HG03196 (cell line): ENCODE results near the gene ME3.

Experiments used
- ATAC-seq: cut with Tn5 transposase; IDR thresholded peaks from one replicate; pipeline ENCODE4 v1.9.1; 2021; ENCODE audit not compliant: unreplicated experiment

Gene ME3

DNA sequence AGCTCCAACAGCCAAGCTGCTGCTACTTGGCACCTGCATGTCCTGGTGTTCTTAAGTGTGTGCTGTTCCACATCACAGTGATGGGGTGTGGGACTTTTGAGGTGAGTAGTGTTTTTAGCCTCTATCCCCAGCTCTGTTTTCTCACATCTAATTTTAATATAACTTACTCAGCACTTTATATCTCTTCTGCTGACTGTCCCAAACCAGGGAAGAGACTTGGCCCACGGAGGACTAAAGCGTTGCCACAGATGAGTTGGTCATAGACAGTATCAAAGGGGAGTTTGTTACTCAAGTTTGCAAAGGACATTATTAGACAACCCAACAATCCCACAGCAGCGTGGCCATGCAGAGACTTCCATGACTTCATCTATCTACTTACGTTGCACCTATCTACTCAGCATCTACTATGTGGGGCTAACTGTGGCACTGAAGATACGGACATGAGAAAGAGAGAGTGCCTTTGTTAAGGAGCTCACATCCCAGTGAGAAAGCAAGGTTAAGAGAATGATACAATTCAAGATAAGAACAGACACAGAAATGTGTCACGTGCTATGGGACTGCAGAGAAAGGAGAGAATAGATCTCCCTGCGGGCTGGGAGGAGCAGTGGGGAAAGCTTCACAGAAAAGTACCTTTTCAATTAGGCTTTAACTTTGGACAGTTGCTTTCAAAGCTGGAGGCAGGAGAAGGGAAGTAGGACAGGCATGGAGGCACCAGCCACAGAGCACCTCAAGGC, 82.4 kb downstream of the ME3 start:
- ATAC-seq: no peak

DNA sequence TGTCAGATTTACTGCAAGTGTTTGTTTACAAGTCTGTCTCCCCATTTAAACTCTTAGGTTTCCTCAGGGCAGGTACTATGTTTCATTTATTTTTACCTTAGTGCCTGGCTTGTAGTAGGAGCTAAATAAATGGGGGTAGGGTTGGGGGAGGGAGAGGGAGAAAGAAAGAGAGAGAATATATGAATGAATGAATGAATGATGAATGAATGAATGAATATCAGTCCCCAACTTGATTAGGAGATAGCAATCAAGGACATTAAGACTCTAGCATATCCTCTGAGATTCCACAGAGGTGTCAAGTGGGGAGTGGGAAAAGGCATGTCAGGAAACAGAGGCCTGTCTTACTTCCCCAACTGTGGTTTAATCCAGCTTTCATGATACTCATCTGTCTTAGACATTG, 83.2 kb downstream of the ME3 start:
- no peak for ATAC-seq

DNA sequence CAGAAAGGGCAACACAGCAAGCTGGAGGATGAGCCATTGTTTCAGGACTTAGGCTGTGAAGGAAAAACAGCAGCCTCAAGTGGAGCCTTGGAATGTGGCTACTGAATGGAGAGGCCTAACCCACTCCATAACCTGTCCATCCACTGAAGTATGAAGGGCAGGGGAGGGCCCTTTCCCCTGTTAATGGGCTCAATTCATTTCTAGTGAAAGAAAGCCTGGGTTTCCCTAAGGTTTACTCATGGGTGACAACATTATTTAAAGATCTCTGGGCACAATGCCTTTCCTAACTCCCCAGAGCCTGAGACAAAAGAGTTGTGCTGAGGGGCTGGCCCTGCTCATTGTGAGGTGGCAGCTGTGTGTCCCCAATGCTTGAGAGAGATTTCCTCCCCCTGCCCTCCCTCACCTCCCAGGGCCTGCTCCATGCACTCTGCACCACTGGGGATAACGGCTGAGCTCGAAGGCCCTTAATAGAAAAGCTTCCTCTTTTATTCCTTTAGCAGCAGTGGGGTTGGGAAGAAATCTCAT, 83.8 kb downstream of the ME3 start:
- no peak for ATAC-seq

DNA sequence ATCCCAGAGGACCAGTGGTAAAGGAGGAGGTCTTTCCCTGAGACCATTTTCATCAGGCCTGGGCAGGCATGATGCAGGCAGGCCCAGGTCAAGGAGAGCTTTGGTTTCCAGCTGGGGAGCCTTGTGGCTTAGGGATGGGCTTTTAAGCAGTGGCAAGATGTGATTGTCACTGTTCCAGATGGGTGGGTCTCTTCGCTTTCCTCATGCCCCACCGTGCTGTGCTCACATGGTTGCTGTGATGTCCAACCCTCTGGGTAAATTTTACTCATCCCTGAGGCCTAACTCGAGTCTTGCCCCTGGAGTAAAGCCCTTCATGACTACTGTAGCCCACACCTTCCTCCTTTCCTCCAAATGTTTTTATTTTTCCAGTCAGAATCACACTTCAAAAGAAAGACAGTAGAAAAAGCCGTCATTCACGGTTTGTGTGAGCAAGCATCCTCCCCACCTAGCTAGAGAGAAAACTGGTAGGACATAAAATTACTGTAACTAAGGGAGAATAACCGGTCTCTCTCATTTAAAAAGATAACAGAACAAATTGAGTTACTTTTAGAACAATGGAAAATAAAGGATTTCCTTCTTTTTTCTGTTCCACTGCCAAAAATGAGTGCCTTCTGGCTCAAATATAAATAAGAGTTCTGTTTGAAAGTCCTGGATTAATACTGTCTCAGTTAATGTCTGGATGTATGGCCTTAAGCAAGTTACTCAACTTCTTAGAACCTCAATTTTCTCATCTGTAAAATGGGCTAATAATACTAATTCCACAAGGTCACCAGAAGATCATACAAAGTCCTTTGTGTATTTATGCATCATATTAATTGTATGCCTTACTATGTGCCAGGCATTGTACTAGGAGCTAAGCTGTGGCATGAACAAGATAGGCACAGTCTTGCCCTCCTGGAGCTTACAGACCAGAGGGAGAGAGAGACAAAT, 84.9 kb downstream of the ME3 start:
- no peak for ATAC-seq

DNA sequence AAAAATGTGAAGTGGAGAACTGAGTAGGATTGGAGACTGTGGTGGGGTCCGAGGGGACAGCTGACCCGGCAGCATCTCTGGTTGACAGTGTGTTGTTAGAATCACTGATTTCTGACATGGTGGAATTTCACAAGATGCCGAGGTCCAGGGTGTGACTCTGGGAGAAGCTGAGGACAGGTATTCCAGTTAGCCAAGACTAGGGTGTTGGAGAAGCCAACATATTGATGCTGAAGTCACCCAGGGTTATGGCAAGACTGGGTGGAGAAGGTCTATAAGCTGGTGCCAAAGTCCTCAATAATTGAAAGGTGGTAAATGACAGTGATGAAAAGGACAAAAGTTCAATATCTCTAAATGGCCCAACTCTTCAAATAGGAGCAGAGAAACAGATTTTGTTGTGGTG, 86.1 kb downstream of the ME3 start:
- no peak for ATAC-seq

DNA sequence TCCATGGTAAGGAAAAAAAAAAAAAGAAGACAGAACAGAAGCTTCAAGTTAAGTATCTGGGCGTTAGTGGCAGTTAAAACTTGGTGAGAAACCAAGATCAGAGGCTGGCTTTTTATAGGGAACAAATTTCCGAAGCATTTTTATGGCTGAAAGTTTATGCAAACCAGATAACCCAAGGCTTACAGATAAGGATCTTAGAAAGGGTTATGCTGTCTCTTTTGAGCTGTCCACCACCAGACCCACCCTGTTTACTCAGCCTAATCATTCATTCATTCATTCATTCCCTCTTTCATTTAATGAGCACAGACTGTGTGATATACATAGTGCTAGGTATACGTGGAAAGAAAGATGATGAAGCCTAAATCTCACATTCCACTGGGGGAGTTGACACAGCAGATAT, 89.5 kb downstream of the ME3 start:
- ATAC-seq: no peak

DNA sequence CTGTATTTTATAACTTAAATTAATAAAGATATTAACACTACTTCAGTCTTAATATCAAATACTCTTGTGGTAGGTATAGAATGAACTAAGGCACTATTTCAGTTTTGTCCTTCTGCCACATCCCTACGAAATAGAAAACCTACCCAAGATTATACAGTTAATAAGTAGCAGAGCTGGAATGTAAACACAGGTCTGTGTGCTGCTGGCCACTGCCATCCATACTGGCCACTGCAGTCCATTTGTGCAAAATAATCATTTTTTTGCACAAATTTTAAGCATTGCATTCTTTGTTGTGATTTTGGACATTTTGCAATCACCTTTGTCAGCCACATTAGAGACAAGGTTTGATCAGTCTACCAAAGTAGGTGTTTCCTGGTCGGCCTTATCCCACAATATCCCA, 91.9 kb downstream of the ME3 start:
- no peak for ATAC-seq

DNA sequence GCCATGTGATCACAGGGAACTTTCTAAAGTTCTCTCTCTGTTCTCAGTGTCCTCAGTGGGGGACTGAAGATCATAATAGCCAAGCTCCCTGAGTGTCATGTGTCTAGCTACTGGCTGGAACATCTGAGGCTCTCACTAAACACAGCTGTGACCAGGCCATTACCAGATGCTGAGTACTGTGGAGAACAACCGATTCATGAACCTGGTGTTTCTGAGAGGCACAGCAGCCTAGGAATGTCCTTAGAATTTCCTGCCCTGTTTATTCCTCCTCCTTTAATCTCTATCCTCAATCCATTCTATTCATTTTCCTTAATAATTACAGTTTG, 93.0 kb downstream of the ME3 start:
- ATAC-seq: no peak

DNA sequence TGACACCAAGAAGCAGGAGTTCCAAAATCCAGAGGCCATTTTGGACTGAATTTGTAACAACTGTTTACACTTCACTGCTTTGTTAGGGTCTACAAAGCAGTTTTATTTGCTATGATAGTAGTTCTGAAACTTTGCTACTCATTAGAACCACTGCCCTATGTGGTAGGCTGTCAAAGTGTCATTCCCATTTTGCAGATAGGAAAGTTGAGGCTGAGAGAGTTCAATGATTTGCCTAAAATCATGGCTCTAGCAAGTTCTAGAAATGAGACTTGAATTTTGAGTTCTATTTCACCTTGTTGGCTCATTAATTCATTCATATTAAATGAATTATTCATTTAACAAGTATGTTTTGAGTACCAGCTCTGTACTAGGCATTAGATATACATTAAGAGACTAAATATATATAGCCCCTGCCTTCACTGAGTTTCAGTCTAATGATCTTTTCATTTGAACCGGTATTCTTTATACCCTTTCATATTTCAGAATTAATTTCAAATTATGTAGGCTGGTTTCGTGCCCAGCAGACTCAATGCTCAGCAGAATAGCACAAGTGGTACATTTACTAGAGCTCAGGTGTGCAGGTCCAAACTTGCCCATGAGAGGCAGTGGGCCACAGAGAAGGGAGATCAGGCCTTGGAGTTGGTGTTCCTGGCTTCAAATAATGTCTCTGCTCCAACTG, 93.5 kb downstream of the ME3 start:
- ATAC-seq: no peak

DNA sequence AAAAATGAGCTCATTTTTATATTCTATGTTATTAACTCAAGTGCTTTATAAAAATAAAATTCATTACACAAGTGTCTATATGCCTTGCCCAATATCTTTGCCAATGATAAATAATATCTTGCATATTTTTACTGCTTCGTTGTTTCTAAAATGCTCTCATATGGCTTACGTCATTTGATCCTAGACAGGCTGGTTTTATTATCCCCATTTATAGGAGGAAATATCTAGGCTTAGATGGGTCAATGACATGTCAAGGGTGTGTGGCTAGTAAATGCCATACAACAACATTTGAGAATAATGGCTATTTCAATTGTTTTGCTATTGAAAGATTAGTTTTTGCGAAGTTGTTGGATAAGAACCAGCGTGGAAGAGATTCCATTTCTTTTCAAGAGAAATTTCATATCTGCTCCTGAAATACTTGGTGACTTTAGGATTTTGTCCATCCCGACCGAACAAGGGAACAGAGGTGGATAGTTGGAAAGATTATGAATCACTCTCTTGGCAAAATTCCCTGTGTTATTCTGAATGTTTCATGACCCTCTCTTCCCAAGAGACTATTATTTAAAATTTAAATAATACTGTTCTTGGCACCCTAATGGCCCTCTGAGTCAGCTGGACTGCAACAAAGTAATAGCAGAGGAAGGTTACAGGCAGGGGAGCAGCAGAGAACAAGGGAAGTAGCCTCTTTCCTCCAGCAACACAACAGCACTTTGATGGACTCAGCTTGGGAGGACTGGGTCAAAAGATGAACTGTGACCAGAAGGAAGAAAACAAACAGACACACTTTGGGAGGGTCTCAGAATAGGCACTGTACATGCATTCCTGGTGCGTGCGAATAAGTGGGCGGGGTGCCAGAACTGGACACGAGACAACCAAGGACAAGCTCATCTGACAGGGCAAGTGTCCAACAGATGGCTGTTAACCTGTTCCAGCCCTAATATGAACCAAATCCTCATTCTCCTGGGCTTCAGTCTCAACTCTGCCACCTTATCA, 94.5 kb downstream of the ME3 start:
- ATAC-seq: no peak

DNA sequence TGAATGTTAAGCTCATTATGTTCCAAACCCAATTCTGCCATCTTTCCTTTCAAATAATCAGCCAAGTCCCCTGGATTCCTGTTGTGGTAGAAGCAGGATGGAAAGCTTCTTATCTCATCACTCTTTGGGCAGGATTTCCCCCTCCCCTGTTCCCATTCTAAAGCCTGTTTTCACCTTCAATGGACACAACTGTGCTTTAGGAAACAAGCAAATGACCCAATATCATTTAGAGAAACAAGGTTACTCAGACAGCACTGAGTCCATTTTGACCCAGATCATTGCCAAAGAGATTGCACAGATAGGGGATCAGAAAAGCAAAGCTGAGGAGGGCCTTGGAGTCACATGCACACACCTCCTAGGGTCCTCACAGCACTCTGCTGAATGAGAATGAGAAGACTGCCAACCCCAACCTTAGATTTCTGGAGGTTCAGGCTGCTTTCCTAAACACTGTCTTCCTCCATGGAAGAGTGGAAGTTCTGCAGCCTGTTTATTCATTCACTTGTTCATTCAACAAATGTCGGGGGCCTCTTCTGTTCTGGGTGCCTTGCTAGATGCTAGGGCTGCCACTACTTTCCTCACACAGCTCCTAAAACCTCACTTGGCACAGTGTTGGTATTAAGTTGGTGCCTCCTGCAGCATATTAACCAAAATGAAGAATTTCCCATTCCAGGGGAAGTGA, 95.3 kb downstream of the ME3 start:
- ATAC-seq: no peak

DNA sequence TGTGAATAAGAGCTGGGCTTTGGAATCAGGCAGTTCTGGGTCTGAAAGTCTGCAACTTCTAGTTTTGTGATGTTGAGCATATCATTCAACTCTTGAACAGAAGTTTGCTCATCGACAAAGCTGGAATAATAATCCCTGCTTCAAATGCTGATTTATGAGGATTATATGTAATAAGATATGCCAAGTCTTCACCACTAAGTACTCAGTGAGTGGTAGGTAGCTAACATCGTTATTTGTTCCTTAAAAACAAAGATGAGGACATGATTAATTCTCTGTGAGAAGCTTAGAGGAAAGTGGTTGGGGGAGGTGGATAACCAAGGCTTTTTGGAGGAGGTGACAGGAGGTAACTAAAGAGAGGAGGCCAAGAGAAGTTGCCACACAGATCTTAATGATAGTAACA, 96.5 kb downstream of the ME3 start:
- ATAC-seq: no peak

DNA sequence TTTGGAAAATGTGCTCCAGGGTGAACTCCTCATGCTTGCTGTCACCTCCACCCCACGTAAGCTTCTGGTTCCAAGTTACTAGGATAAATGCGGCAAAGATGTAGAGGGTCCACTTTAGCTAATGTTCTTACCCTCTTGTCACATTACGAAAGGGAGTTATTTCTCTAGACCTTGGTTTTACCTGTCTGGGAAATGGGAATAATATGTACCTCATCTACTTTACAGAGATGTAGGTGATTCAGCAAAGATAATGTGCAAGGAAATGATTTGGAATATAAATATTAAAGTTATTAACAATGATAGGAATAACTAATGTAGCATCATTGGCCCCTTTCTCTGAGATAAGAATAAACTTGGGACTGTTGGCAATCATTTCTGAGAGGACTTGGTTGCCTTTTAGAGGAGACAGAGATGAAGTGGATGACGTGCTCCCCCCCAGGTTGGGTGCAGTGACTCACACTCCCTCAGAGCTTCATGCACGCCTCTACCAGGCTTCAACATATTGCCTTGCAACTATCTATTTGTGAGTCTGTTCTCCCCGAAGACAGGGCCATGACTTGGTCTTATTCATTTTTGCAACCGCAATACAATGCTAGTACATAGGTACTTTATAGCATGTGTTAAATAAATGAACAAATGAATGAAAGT, 97.1 kb downstream of the ME3 start:
- ATAC-seq: no peak

DNA sequence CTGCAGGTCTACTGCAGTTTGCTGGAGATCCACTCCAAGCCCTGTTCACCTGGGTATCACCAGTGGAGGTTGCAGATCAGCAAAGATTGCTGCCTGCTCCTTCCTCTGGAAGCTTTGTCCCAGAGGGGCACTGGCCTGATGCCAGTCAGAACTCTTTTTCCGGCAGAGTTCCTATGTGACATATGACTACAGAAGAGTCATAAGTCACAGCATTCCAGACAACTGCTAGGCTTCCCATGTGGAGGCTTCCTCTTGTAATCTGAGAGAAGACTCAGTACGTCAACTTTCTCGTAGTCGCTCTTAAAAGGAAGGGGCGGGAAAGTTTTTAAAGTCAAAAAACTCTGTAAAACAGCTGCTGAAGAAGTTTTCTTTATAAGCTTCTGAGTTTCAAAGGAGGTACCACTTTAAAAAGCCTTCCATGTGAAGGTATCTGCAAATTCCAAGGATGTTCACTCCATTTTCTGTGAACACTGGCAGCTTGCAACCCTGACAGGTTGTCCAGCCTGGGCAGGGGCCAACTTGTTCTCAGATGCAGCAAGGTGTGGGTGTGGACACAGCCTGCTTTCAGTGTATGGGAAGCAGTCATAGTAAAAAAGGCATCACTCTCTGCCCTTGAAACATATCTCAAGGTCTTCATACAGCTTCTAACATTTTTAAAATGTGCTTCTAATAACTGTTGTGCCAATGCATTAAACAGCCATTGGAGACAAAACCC, 97.8 kb downstream of the ME3 start:
- no peak for ATAC-seq

DNA sequence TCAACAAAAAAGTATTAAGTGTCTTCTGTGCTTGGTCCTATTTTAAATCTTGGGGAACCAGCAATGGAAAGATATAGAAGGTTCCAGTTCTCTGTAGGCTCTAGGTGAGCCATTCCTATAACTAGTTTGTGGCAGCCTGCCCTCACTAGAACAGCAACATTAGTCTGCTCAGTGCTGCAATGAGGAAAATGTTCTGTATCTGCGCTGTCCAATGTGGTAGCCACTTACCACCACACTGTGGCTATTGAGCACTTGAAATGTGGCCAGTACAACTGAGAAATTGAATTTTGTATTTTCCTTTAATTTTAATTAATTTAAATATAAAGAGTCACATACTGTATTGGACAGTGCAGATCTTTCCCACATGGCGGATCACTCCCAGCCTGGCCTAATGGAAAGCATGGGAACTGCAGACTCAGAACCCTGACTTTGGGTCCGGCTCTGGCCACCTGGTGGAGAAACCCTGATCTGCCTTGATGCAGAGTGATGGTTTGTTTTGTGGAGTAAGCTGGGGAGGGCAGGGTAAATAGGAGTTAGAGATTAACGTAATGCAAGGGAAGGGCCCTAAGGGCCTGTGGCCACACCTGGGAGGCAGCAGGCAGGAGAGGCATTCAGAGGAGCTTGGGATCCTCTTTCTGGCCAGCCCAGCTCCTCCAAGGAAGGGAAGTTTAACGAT, 101.0 kb downstream of the ME3 start:
- ATAC-seq: no peak

DNA sequence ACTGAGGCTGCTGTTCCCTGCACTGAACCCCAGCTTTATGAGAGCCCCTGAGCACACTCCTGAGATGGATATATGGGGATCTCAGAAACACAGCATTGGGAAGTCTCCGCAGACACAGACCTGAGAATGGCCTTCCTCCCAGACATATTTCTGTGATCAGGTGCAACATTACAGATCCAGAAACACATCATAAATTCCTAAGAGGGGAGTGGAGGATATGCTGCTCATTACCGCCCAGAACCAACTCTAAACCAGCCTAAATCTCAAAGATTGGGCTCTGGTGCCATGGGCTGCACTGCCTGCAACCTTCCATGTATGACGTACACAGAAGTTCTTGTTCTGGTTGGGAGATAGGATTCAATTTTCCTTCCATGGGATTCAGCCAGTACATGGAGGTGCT, 102.0 kb downstream of the ME3 start:
- ATAC-seq: no peak

DNA sequence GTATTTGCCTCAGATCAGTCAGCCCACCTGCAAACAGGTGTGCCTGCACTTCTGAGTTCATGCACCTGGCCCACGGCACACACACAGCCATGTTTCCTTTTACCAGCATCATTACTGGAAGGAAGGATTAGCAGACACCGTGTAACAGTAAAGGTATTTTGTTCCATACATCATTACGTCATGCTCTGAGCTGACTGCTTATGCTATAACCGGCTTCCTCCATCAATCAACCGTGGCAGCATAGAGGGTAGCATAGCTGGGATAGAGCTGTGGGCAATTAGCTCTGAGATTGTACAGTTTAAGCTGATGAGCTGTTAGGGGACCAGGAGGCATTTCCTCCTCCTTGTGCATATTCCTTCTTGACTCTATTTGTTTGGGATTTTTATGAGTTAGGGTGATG, 102.4 kb downstream of the ME3 start:
- ATAC-seq: no peak

DNA sequence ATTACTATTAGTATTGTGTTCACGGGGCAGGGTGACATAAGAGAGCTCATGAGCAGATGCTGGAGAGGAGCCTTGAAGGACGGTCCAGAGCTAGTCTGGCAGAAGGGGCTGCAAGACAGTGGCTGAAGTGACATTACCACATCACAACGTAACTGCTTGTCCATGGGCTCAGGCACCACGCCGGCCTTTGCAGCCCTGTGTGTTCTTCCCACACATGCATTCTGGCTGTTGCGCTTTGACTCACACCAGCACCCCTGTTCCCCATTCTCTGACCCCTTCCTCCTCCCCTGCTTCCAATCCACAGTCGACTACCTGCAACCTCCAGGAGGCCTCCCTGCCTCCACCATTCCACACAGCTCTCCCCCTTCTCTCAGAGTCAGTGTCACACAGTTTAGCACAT, 103.3 kb downstream of the ME3 start:
- no peak for ATAC-seq
